ENCODE data around the gene TSPAN17. TPM values are rescaled to one million over a fixed set of nuclear protein-coding genes. Genes with fewer than 3 reads are reported as not detected.
A peak's percentile ranks its signal among the peaks of the same experiment; 100 is the strongest.

TSPAN17 gene
- polyA plus RNA-seq, 4 donors = 20.7 to 35.2 (median 24.2) TPM

DNA sequence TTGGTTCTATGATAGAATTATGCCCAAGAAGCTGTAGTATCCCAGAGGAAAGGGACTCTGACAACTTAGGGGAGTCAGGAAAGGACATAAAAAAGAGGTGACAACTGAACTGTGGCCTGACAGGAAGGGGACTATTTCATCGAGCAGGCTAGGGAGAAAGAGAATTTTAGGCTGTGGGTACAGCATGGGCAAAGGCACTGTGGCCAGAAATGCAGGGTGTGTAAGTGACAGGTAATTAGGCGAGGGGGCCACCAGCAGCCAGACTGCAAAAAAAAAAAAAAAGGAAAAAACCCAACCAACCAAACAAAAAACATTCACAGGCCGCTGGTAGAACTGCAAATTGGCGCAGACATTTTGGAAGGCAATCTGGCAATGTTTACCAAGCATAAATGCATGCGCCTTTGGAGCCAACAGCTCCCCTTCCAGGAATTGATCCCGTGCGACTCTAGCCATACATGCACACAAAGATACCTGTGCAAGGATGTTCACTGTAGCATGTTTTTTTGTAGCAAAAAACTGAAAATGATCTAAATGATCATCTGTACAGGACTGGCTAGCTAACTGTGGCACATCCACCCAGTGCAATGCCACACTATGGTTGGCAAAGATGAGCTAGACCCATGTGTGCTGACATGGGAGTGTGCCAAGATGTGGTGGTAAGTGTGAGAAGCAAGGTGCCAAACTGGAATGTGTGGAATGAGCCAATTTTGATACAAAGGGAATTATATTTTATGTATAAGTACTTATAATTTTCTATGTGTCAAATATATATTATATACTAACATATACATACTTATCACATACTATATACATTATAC, 15.7 kb upstream of the TSPAN17 start:
- no peak overlapping the region for H3K4me3 ChIP-seq (ENCODE audit: low read depth in 1 of 3, low read length in 3 of 3)
- no peak overlapping the region for H3K27ac ChIP-seq (ENCODE audit: low read depth in 1 of 3, low read length in 2 of 3)
- DNase-seq = no peak
- H3K36me3 ChIP-seq (ENCODE audit: control insufficient read depth in 3 of 3, insufficient read depth in 2 of 3, low read depth in 1 of 3, low read length in 3 of 3) = no peaks in the 10 kb centered on the region
- peaks cover 0 to 10% (median 5%) of the 10 kb centered on the region in 3 donors for H3K4me1 ChIP-seq (ENCODE audit: control insufficient read depth in 3 of 3, insufficient read depth in 2 of 3, low read depth in 1 of 3, low read length in 2 of 3)
- WGBS, 3 donors = 63 to 78% (median 68%) methylated on average over 7 of the region's 7 CpGs
- peaks cover 9 to 73% (median 47%) of the 10 kb centered on the region in 3 donors for H3K27me3 ChIP-seq (ENCODE audit: control insufficient read depth in 3 of 3, insufficient read depth in 3 of 3, low read length in 3 of 3)
- peaks cover 0 to 5% of the 10 kb centered on the region in 2 donors for H3K9me3 ChIP-seq (ENCODE audit: control insufficient read depth in 2 of 2, insufficient read depth in 1 of 2, low read depth in 1 of 2, low read length in 1 of 2)
- FAIRE-seq = no peak

DNA sequence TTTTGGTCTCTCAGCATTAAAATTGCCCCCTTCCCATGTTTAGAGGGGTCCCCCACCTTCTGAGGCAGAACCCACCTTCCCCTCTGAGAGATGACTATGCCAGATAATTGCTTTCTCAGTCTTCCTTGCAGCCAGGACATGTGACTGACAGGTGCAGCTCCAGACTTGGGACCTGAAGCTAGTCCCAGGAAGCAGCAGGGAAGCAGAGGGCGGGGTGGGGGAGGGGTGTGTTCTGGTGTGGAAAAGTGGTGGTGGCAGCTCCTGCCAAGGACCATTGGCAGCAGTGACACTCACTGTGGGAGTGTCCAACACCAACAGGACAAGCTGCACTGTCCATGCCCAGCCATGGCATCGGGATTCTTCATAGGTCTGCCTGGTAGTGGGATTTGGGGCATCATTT, 14.5 kb upstream of the TSPAN17 start:
- FAIRE-seq (no peak), DNase-seq (peak in 1 of 2 donors; percentile 41)
- 43 to 78% (median 60%) methylated on average over 2 of the region's 2 CpGs for WGBS, 3 donors
- Histone ChIP-seq H3K36me3 (ENCODE audit: control insufficient read depth in 3 of 3, insufficient read depth in 2 of 3, low read depth in 1 of 3, low read length in 3 of 3) (no peaks in the 10 kb centered on the region), H3K4me1 (ENCODE audit: control insufficient read depth in 3 of 3, insufficient read depth in 2 of 3, low read depth in 1 of 3, low read length in 2 of 3) (peaks cover 0 to 10% (median 5%) of the 10 kb centered on the region in 3 donors), H3K27me3 (ENCODE audit: control insufficient read depth in 3 of 3, insufficient read depth in 3 of 3, low read length in 3 of 3) (peaks cover 9 to 69% (median 39%) of the 10 kb centered on the region in 3 donors), H3K4me3 (ENCODE audit: low read depth in 1 of 3, low read length in 3 of 3) (no peak overlapping the region), H3K9me3 (ENCODE audit: control insufficient read depth in 2 of 2, insufficient read depth in 1 of 2, low read depth in 1 of 2, low read length in 1 of 2) (peaks cover 0 to 5% of the 10 kb centered on the region in 2 donors), H3K27ac (ENCODE audit: low read depth in 1 of 3, low read length in 2 of 3) (no peak overlapping the region)

DNA sequence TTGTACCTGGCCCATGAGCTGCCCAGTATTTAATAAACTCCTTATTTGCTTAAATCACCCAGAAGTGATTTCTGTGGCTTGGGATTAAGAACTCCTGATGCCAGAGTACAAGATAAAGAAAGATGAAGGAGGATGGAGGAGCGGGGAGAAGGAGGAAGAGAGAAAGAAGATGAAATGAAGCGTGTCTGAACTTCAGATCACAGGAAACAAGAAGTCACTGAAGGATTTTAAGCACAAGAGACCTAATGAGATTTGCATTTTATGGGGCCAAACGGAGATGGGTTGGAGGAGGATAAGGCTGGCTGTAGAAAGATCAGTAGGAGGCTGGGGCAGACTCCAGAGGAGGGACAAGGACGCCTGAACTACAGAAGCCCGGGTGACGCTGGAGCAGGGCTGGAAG, 13.7 kb upstream of the TSPAN17 start:
- H3K27me3 ChIP-seq (ENCODE audit: control insufficient read depth in 3 of 3, insufficient read depth in 3 of 3, low read length in 3 of 3) = peaks cover 9 to 66% (median 31%) of the 10 kb centered on the region in 3 donors
- no peak overlapping the region for H3K4me3 ChIP-seq (ENCODE audit: low read depth in 1 of 3, low read length in 3 of 3)
- DNase-seq (no peak), FAIRE-seq (no peak)
- H3K9me3 ChIP-seq (ENCODE audit: control insufficient read depth in 2 of 2, insufficient read depth in 1 of 2, low read depth in 1 of 2, low read length in 1 of 2) = peaks cover 0 to 5% of the 10 kb centered on the region in 2 donors
- peaks cover 0 to 10% (median 5%) of the 10 kb centered on the region in 3 donors for H3K4me1 ChIP-seq (ENCODE audit: control insufficient read depth in 3 of 3, insufficient read depth in 2 of 3, low read depth in 1 of 3, low read length in 2 of 3)
- H3K27ac ChIP-seq (ENCODE audit: low read depth in 1 of 3, low read length in 2 of 3) = no peak overlapping the region
- WGBS, 3 donors = 21 to 33% (median 33%) methylated on average over 6 of the region's 6 CpGs
- H3K36me3 ChIP-seq (ENCODE audit: control insufficient read depth in 3 of 3, insufficient read depth in 2 of 3, low read depth in 1 of 3, low read length in 3 of 3) = no peaks in the 10 kb centered on the region

DNA sequence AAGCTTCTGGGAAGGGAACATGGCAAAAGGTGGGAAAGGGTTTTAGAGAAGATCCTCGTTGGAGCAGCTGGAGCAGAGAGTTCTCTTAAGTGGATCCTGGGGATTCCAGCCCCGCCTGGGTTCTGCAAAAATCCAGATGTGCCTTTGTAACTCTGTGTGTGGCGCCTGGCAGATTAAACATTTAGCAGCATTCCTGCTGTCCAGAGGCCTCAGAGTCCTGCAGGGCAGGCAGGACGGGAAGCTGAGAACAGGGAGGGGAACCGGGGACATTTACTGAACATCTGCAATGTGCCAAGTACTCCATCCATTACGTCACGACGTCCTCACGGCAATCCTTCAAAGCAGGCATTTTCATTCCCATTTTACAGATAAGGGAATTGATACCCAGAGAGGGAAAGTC, 10.9 kb upstream of the TSPAN17 start:
- no peak for FAIRE-seq
- Histone ChIP-seq H3K9me3 (ENCODE audit: control insufficient read depth in 2 of 2, insufficient read depth in 1 of 2, low read depth in 1 of 2, low read length in 1 of 2) (peaks cover 0 to 5% of the 10 kb centered on the region in 2 donors), H3K36me3 (ENCODE audit: control insufficient read depth in 3 of 3, insufficient read depth in 2 of 3, low read depth in 1 of 3, low read length in 3 of 3) (no peaks in the 10 kb centered on the region), H3K4me1 (ENCODE audit: control insufficient read depth in 3 of 3, insufficient read depth in 2 of 3, low read depth in 1 of 3, low read length in 2 of 3) (no peaks in the 10 kb centered on the region), H3K27ac (ENCODE audit: low read depth in 1 of 3, low read length in 2 of 3) (no peak overlapping the region), H3K4me3 (ENCODE audit: low read depth in 1 of 3, low read length in 3 of 3) (no peak overlapping the region), H3K27me3 (ENCODE audit: control insufficient read depth in 3 of 3, insufficient read depth in 3 of 3, low read length in 3 of 3) (peaks cover 0 to 40% (median 13%) of the 10 kb centered on the region in 3 donors)
- whole genome bisulfite sequencing, 3 donors = 33 to 42% (median 33%) methylated on average over 9 of the region's 9 CpGs
- DNase-seq = no peak

DNA sequence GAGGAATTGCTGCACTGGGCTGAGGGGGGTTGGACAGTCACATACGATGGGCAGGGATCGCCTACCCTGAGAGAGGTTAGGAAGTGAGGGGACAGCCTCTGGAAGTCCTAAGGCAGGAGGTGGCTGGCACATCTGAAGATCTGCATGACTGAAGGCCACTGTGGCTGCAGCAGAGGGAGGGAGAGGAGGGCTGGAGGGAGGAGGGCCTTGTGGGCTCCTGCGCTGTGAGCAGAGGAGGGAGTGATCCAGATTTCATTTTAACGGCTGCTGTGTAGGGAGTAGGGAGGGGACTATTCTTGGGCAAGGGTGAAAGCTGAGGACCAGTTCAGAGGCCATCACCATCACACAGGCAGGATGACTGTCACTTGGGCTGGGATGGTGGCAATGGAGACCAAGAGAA, 9.7 kb upstream of the TSPAN17 start:
- 59 to 70% (median 65%) methylated on average over 4 of the region's 4 CpGs for WGBS, 3 donors
- Histone ChIP-seq H3K27ac (ENCODE audit: low read depth in 1 of 3, low read length in 2 of 3) (no peak overlapping the region), H3K4me3 (ENCODE audit: low read depth in 1 of 3, low read length in 3 of 3) (no peak overlapping the region), H3K36me3 (ENCODE audit: control insufficient read depth in 3 of 3, insufficient read depth in 2 of 3, low read depth in 1 of 3, low read length in 3 of 3) (no peaks in the 10 kb centered on the region), H3K9me3 (ENCODE audit: control insufficient read depth in 2 of 2, insufficient read depth in 1 of 2, low read depth in 1 of 2, low read length in 1 of 2) (peaks cover 0 to 5% of the 10 kb centered on the region in 2 donors), H3K27me3 (ENCODE audit: control insufficient read depth in 3 of 3, insufficient read depth in 3 of 3, low read length in 3 of 3) (peaks cover 0 to 35% (median 9%) of the 10 kb centered on the region in 3 donors), H3K4me1 (ENCODE audit: control insufficient read depth in 3 of 3, insufficient read depth in 2 of 3, low read depth in 1 of 3, low read length in 2 of 3) (no peaks in the 10 kb centered on the region)
- FAIRE-seq = no peak
- DNase-seq = no peak

DNA sequence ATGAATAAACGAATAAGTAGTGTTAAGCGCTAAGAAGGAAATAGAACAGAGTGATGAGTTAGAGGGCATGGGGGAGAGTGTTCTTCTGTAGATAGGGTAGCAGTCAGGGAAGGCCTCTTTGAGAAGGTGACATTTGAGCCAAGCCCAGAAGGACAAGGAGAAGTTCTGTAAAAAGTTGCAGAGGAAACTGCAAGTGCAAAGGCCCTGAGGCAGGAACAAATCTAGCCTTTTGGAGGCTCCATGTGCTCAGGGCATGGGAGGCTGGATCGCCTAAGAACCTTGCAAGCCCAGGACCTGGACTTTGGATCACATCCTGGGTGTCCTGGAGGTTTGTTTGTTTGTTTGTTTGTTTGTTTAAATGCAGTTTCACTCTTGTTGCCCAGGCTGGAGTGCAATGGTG, 8.8 kb upstream of the TSPAN17 start:
- H3K9me3 ChIP-seq (ENCODE audit: control insufficient read depth in 2 of 2, insufficient read depth in 1 of 2, low read depth in 1 of 2, low read length in 1 of 2) = peaks cover 0 to 5% of the 10 kb centered on the region in 2 donors
- DNase-seq (no peak), FAIRE-seq (no peak)
- WGBS, 3 donors = 89 to 92% (median 91%) methylated on average over 3 of the region's 3 CpGs
- H3K27ac ChIP-seq (ENCODE audit: low read depth in 1 of 3, low read length in 2 of 3) = no peak overlapping the region
- H3K36me3 ChIP-seq (ENCODE audit: control insufficient read depth in 3 of 3, insufficient read depth in 2 of 3, low read depth in 1 of 3, low read length in 3 of 3) = no peaks in the 10 kb centered on the region
- H3K27me3 ChIP-seq (ENCODE audit: control insufficient read depth in 3 of 3, insufficient read depth in 3 of 3, low read length in 3 of 3) = peaks cover 0 to 34% (median 5%) of the 10 kb centered on the region in 3 donors
- no peaks in the 10 kb centered on the region for H3K4me1 ChIP-seq (ENCODE audit: control insufficient read depth in 3 of 3, insufficient read depth in 2 of 3, low read depth in 1 of 3, low read length in 2 of 3)
- H3K4me3 ChIP-seq (ENCODE audit: low read depth in 1 of 3, low read length in 3 of 3) = no peak overlapping the region

DNA sequence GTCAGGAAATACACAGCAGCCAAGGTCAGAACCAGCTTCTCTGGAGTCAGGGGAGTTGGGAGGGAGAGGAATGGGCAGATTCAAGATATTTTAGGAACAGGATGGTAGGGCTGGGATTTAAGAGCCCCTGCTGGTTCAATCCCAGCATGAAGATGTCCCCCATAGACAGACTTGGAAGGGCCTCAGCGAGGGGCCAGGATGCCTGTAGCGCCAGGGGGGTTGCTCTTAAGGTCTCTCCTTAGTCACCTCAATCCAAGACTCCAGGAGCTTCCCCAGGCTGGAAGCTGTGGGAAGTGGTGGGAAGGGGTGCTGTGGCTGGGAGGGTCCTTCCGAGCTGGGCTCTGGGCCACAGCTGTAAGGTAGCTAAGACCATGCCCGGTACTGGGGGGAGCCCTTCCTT, 8.1 kb upstream of the TSPAN17 start:
- Histone ChIP-seq H3K27me3 (ENCODE audit: control insufficient read depth in 3 of 3, insufficient read depth in 3 of 3, low read length in 3 of 3) (peaks cover 0 to 29% (median 5%) of the 10 kb centered on the region in 3 donors), H3K4me3 (ENCODE audit: low read depth in 1 of 3, low read length in 3 of 3) (no peak overlapping the region), H3K4me1 (ENCODE audit: control insufficient read depth in 3 of 3, insufficient read depth in 2 of 3, low read depth in 1 of 3, low read length in 2 of 3) (no peaks in the 10 kb centered on the region), H3K9me3 (ENCODE audit: control insufficient read depth in 2 of 2, insufficient read depth in 1 of 2, low read depth in 1 of 2, low read length in 1 of 2) (peaks cover 0 to 5% of the 10 kb centered on the region in 2 donors), H3K27ac (ENCODE audit: low read depth in 1 of 3, low read length in 2 of 3) (no peak overlapping the region), H3K36me3 (ENCODE audit: control insufficient read depth in 3 of 3, insufficient read depth in 2 of 3, low read depth in 1 of 3, low read length in 3 of 3) (no peaks in the 10 kb centered on the region)
- DNase-seq (no peak), FAIRE-seq (no peak)
- WGBS, 3 donors = 48 to 80% (median 53%) methylated on average over 3 to 4 of the region's 4 CpGs

DNA sequence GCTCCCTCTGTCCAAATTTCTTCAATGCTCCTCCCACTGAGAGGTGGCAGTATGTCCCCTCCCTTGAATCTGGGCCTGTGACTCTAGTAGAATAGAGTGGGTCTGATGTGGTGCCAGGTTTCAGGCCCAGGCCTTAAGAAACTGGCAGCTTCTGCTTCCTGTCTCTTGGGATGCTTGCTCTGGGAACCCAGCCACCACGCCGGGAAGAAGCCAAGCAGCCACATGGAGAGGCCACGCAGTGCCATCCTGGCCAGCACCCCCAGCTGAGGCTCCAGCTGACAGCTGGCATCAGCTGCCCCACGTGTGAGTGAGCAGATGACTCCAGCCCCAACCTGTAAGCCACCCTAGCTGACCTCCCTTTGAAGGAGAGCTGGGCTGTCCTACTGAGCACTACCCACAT, 7.3 kb upstream of the TSPAN17 start:
- Histone ChIP-seq H3K4me3 (ENCODE audit: low read depth in 1 of 3, low read length in 3 of 3) (no peak overlapping the region), H3K27ac (ENCODE audit: low read depth in 1 of 3, low read length in 2 of 3) (no peak overlapping the region), H3K4me1 (ENCODE audit: control insufficient read depth in 3 of 3, insufficient read depth in 2 of 3, low read depth in 1 of 3, low read length in 2 of 3) (no peaks in the 10 kb centered on the region), H3K27me3 (ENCODE audit: control insufficient read depth in 3 of 3, insufficient read depth in 3 of 3, low read length in 3 of 3) (peaks cover 0 to 26% (median 5%) of the 10 kb centered on the region in 3 donors), H3K9me3 (ENCODE audit: control insufficient read depth in 2 of 2, insufficient read depth in 1 of 2, low read depth in 1 of 2, low read length in 1 of 2) (peaks cover 0 to 5% of the 10 kb centered on the region in 2 donors), H3K36me3 (ENCODE audit: control insufficient read depth in 3 of 3, insufficient read depth in 2 of 3, low read depth in 1 of 3, low read length in 3 of 3) (no peaks in the 10 kb centered on the region)
- FAIRE-seq = no peak
- WGBS, 3 donors = 48 to 68% (median 60%) methylated on average over 4 of the region's 4 CpGs
- DNase-seq = no peak

Data from small intestine (tissue), 7 donors.